WERI-Rb-1 (cell line): ENCODE measurements around the gene CNTFR.

Experiments
- DNase-seq: peaks from one replicate; pipeline ENCODE4 v3.0.0-alpha.2; 2020
- H3K27ac ChIP-seq: fragments of 250-450 bp; sonication (Bioruptor Pico); 2 replicates; pipeline ENCODE4 v1.5.1; 2020; ENCODE audit warnings: mild to moderate bottlenecking, moderate library complexity
- H3K27me3 ChIP-seq: fragments of 250-450 bp; sonication (Bioruptor Pico); 2 replicates; pipeline ENCODE4 v1.5.1; 2021; ENCODE audit warnings: mild to moderate bottlenecking, low read depth, moderate library complexity; ENCODE audit not compliant: insufficient read depth, severe bottlenecking
- H3K36me3 ChIP-seq: fragments of 250-450 bp; sonication (Bioruptor Pico); 2 replicates; pipeline ENCODE4 v1.5.1; 2020; ENCODE audit warnings: mild to moderate bottlenecking, moderate library complexity
- H3K4me3 ChIP-seq: 2 replicates; pipeline ENCODE4 v1.5.1; 2011; ENCODE audit warnings: low read depth, mild to moderate bottlenecking, control low read depth, low read length
- H3K9me3 ChIP-seq: fragments of 250-450 bp; sonication (Bioruptor Pico); 2 replicates; pipeline ENCODE4 v1.5.1; 2021; ENCODE audit warnings: mild to moderate bottlenecking, moderate library complexity; ENCODE audit not compliant: severe bottlenecking
- TF ChIP-seq, protein P1 (sequence below): IDR thresholded peaks from 2 replicates; pipeline ENCODE4 v1.5.1; 2011; ENCODE audit warnings: low read depth, mild to moderate bottlenecking, control low read depth, inconsistent platforms, low read length

Gene CNTFR

DNA sequence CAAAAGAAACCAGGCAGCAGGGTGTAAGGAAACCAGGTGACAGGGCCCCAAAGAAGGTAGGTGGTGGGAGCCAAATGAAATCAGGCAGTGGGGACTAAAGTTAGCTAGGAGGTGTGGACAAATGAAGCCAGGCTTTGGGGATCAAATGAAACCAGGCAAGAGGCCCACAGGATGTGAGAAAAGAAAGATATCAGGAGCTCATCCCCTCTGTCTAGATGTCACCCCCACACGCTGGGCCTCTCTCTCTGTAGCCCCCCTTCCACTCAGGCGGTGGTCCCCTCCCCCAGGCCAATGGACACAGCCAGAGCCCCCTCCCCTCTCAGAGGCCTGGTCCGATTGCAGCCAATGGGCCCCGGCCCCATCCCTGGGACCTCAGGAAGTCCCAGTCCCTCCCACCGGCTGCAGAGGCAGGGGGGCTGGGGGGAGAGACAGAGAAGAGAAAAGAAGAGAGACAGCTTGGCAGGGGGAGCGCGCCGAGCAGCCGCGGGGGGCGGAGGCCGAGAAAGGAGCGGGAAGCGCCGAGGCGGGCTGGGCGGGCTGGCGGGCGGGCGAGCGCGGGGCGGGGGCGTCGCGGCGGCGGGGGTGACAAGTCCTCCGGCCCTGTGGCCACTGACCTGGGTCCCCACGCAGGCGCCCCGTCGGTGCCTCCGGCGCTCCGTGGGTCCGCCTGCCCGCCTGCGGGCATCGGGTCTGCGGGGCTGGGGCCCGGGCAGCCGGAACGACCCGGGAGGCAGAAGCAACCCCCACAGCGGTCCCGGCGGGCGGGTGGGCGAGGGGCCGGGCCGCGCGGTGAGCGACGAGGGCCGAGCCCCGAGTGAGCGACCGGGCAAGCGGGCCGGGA lies 11.9 kb downstream of the CNTFR start:
- TF ChIP-seq, protein P1, sequence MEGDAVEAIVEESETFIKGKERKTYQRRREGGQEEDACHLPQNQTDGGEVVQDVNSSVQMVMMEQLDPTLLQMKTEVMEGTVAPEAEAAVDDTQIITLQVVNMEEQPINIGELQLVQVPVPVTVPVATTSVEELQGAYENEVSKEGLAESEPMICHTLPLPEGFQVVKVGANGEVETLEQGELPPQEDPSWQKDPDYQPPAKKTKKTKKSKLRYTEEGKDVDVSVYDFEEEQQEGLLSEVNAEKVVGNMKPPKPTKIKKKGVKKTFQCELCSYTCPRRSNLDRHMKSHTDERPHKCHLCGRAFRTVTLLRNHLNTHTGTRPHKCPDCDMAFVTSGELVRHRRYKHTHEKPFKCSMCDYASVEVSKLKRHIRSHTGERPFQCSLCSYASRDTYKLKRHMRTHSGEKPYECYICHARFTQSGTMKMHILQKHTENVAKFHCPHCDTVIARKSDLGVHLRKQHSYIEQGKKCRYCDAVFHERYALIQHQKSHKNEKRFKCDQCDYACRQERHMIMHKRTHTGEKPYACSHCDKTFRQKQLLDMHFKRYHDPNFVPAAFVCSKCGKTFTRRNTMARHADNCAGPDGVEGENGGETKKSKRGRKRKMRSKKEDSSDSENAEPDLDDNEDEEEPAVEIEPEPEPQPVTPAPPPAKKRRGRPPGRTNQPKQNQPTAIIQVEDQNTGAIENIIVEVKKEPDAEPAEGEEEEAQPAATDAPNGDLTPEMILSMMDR = no peak
- Histone ChIP-seq H3K36me3 (no peaks in the 10 kb centered on the region), H3K27me3 (no peaks in the 10 kb centered on the region), H3K4me3 (peak overlapping the region; percentile 18), H3K9me3 (no peaks in the 10 kb centered on the region), H3K27ac (peak overlapping the region; percentile 87)
- DNase-seq = peak; percentile 68

DNA sequence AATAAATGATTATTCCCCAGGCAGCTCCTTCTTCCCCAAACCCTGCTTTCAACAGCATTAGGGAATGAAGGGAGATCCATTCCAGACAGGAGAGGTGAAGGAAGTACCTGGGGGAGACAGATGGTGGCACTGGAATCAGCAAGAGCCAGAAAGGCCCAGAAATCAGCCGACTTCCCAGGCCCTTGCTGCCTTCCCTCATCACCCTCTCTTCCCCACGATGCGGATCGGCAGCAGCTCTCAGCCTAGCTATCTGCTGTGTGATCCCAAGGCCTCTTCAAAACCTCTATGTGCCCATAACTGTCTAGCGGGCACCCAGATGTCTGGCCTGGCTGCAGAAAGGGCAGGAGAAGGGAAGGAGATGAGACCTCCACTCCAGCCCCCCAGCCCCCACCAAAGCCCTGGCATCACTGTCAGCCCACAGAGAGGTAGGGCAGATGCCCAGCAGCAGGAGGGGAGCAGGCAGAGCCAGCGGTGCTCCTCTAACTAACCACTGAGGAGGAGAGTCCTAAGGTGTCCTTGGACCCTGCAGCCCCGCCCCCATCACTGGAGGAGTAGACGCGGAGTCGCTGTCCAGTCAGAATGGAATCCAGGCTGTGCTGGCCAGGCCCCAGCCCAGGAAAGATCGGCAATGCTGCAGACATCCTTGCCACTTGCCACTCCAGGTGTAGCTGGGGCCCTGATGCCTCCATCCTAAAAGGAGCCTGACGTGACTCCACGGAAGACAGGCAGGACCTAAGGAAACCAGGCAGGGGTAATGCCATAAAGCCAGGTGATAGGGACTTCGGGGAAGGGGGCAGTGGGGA lies 12.7 kb downstream of the CNTFR start:
- no peaks in the 10 kb centered on the region for H3K27me3 ChIP-seq
- no peak overlapping the region for H3K4me3 ChIP-seq
- H3K9me3 ChIP-seq = no peaks in the 10 kb centered on the region
- TF ChIP-seq, protein P1 = peak; percentile 34; the same call in 1 of the 2 replicates
- H3K36me3 ChIP-seq = no peaks in the 10 kb centered on the region
- DNase-seq = peak; percentile 77
- peak overlapping the region; percentile 87 for H3K27ac ChIP-seq

DNA sequence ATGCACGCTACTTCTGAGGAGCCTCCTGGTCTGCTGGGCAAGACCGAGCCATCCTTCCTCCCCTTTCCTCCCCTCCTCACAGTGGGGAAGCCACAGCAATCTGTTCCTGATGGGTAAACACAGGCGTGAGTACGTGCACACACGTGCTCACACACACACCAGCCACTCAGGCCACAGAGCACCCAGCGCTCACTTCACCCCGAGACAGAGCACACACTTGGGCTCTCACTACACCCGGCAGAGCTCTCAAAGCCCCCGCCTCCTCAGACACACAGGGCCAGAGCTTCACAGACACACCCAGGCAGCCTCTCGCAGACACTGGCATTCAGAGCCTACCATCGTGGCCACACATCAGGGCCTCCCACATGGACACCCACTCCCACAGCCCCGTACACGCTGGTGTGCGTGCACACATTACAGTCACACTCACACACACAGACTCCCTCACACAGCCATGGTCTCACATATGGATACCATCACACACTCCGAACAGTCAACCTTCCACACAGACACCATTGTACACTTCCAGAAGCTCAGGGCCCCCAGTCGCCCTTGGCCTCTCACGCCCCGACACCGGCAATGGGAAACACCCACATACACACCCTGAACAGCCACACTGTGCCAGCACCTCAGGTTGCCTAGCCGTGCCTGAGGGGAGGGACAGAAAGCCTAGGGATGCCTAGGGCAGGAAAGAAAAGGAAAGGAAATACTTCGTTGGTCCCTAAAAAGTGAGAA lies 13.5 kb downstream of the CNTFR start:
- Histone ChIP-seq H3K27me3 (no peaks in the 10 kb centered on the region), H3K27ac (peak overlapping the region; percentile 87), H3K4me3 (no peak overlapping the region), H3K36me3 (no peaks in the 10 kb centered on the region), H3K9me3 (no peaks in the 10 kb centered on the region)
- DNase-seq = no peak
- TF ChIP-seq, protein P1 = no peak

DNA sequence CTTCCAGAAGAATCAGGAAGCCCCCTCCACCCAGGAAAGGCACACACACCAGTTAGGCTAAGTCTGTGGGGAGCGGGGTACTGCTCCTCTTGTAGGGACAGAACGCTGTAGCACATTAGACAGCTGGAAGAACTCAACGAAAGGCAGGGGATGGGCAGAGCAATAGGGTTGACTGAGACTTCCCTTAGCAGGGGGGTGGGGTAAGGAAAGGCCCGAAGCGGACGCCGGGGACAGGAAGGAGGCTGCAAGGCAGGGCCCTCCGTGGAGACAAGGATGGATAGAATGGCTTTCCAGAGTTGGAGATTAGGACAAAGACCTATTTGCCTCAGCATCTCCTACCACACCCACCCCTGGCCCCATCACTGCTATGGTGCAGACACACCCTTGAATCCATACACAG lies 14.3 kb downstream of the CNTFR start:
- Histone ChIP-seq H3K36me3 (no peaks in the 10 kb centered on the region), H3K27ac (0 out of 2 replicates have a peak overlapping the region, but pooled peaks have one; percentile 6), H3K9me3 (no peaks in the 10 kb centered on the region), H3K27me3 (no peaks in the 10 kb centered on the region), H3K4me3 (no peak overlapping the region)
- no peak for DNase-seq
- TF ChIP-seq, protein P1 = no peak

DNA sequence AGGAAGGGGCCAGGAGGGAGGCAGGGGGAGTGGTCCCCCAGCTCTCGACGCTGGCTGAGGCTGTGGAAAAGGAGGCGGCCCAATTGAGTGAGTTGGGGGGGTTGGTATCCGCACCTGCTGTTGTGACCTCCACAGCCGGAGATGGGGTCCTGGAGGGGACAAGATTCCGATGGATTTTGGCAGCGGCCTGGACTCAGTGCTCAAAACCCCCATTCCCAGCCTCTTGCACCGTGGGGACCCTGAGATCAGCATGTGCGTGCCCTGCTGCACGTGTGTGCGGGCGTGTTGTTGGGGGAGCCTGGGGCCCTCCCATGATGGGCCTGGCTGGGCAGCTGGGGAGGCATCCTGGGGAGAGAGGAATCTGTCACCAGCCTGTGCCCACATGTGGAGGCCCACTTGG lies 15.0 kb downstream of the CNTFR start:
- no peak overlapping the region for H3K4me3 ChIP-seq
- no peaks in the 10 kb centered on the region for H3K9me3 ChIP-seq
- TF ChIP-seq, protein P1 = no peak
- H3K27me3 ChIP-seq = no peaks in the 10 kb centered on the region
- H3K36me3 ChIP-seq = no peaks in the 10 kb centered on the region
- DNase-seq = no peak
- H3K27ac ChIP-seq = 0 out of 2 replicates have a peak overlapping the region, but pooled peaks have one; percentile 6
